Adrenal gland (tissue), 5 donors: ENCODE measurements around the gene KLK10.

Source experiments
- CTCF ChIP-seq, 6 experiments: fragments of 450-650 bp in 4 of 6; fragments of 200-600 bp in 2 of 6; sonication (generic) in 1 of 6; IDR thresholded peaks; 1 replicate in 5 of 6; 2 replicates in 1 of 6; pipeline versions ENCODE4 v1.5.1 to v1.8.0; 2016 to 2021; ENCODE audit warnings: antibody characterized with exemption in 6 of 6, mild to moderate bottlenecking in 2 of 6, moderate library complexity in 1 of 6
- POLR2A ChIP-seq, 2 donors: fragments of 450-650 bp; IDR thresholded peaks; one replicate each; pipeline ENCODE4 v1.6.1; 2017; ENCODE audit warnings: antibody characterized with exemption in 2 of 2, mild to moderate bottlenecking in 2 of 2, moderate library complexity in 1 of 2
- donor health status: DM: no; HTN: no; CAD: no.

DNA sequence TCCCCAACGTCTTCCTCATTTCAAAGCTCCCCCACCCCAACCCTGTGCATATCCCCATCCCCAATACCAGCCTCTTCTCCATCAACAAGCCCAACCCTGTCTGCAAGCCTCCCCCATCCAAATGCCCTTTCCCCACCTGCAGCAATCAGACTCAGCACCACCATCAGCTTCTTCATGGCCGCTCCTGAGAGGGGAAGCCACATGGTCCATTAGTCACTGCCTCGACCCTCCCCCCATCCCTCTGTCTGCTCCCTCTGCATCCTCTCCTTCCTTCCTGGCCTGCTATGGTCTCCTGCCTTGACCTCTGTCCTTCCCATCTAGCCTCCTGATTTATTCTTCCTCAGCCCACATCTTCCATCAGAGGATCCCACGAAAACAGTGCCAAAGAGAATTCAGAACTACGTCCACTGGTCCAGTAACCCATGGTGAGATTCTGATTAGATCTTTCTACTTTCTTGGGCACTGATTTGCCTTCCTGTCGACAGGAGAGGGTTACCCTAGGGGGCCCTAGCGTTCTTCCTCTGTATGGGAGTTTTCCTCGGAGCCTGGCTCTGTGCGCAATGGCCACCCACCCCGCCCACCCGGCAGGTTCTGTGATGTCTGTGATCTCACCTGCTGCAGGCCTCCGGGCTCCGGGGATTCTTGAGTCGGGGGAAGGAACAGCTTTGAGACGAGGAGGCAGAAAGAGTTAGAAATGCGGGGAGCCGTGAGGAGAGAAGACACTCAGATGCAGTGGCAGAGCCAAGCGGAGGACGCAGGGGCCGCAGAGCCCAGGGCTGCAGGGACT is 51.4 kb downstream of the KLK10 start:
- TF ChIP-seq POLR2A (IDR thresholded peaks at IDR 0.05) (no peak), CTCF (IDR thresholded peaks at IDR 0.05) (no peak)
